GM12891 (cell line): ENCODE data around the gene B9D2.

Experiments
- DNase-seq: peaks from one replicate; pipeline ENCODE4 v3.0.0; 2011; ENCODE audit warnings: low spot score; ENCODE audit not compliant: insufficient read length
- FAIRE-seq: peaks from 2 replicates; lab custom pipeline; 2011; peaks lifted over from hg19 to GRCh38; lab: Jason Lieb, UNC
- PAX5 ChIP-seq: IDR thresholded peaks from 2 replicates; pipeline ENCODE4 v1.6.1; 2011; ENCODE audit warnings: low read length, moderate library complexity, mild to moderate bottlenecking; ENCODE audit not compliant: insufficient read depth, severe bottlenecking
- POLR2A ChIP-seq: IDR thresholded peaks from 2 replicates; pipeline ENCODE4 v1.6.1; 2011; ENCODE audit warnings: low read depth, low read length, control low read depth
- POLR2AphosphoS5 ChIP-seq: IDR thresholded peaks from 2 replicates; pipeline ENCODE4 v1.6.1; 2011; ENCODE audit warnings: low read depth, low read length, control low read depth
- POU2F2 ChIP-seq: IDR thresholded peaks from 2 replicates; pipeline ENCODE4 v1.6.1; 2011; ENCODE audit warnings: low read depth, mild to moderate bottlenecking, control low read depth, low read length, moderate library complexity
- SPI1 ChIP-seq: IDR thresholded peaks from 2 replicates; pipeline ENCODE4 v1.6.1; 2011; ENCODE audit warnings: low read depth, low read length, control low read depth
- TAF1 ChIP-seq: IDR thresholded peaks from 2 replicates; pipeline ENCODE4 v1.6.1; 2011; ENCODE audit warnings: low read depth, low read length, control low read depth

The B9D2 gene

DNA sequence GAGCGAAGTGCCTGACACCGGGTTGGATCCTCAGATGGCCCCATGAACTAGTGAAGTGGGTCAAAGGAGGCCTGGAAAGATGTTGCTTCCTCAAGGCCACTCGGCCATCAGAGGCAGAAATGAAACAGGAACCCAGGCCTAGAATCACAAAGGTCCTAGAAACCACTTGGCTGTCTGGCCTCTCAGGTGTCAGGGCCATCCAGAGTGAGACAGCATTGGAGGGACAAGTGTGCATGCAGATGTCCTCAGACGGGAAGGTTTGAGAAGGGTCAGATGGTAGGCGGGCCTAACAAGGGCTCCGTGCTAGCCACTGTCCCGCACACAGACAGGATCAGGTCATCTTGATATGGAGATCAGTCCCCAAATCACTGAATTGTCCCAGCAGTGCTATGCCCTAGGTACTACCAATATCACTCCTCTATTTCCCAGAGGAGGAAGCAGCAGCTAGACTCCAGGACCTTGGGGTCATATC lies 39.7 kb downstream of the B9D2 start:
- DNase-seq (no peak), FAIRE-seq (no peak)
- TF ChIP-seq POLR2A = no peak; the same call in 1 of the 2 replicates
- TF ChIP-seq TAF1 = no peak
- TF ChIP-seq SPI1 = 0 out of 2 replicates have a peak, but pooled peaks have one; percentile 10
- no peak for TF ChIP-seq PAX5
- TF ChIP-seq POU2F2 = no peak
- peak; percentile 31; the same call in 1 of the 2 replicates for TF ChIP-seq POLR2AphosphoS5

DNA sequence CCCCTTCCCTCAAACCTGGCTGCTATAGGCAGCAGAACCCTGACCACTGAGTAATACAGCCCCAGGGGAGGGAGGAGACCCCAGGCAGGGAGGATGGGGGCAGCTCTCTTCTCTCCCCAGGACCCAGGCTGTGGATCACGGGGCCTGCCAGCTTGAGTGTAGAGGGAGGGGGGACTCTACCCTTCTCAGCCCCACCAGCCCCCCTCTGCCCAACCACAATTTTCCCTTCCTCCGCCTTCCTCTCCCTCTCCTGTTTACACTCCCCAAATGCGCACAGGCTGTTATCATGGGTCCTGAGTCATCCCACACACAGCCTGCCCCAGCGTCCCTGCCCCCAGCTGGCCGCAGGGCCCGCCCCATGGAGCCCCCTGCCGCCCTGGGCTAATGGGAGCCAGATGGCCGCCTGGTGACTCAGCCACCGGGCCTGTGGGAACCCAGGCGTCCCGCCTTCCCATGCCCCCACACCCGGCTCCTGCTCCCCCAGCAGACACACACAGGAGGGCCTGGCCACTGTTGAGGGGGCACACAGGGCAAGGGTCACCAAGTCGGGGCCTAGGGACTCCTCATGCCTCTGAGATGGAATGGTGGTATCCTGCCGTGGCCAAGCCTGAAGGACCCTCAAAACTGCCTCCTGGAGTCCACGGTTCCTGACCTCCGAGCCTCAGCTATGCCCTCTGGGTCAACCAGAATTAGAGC lies 40.4 kb downstream of the B9D2 start:
- FAIRE-seq = no peak
- TF ChIP-seq POLR2AphosphoS5 = no peak
- TF ChIP-seq PAX5 = no peak
- TF ChIP-seq TAF1 = no peak
- TF ChIP-seq SPI1 = no peak
- TF ChIP-seq POU2F2 = no peak
- no peak for TF ChIP-seq POLR2A
- DNase-seq = no peak

DNA sequence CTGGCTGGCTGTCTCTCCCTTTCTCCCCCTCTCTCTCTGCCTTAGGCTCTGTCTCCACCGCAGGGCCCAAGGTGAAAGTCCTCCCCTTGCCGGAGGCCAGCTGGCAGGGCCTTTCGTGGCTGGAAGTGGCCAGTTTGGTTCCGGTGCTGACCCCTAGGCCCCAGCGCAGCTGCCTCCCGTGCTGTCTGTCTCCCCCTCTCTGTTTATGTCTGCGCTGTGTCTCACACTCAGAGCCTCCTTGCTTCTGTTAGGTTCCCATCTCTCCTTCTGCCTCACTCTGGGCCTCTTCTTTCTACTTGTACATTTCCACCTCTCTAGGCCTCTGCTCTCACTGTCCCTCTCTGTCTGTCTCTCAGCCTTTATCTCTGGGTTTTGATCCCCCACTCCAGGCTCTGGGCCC lies 40.9 kb downstream of the B9D2 start:
- TF ChIP-seq SPI1 (no peak), TAF1 (no peak), POLR2AphosphoS5 (no peak), PAX5 (no peak), POU2F2 (no peak), POLR2A (no peak)
- FAIRE-seq (no peak), DNase-seq (no peak)

DNA sequence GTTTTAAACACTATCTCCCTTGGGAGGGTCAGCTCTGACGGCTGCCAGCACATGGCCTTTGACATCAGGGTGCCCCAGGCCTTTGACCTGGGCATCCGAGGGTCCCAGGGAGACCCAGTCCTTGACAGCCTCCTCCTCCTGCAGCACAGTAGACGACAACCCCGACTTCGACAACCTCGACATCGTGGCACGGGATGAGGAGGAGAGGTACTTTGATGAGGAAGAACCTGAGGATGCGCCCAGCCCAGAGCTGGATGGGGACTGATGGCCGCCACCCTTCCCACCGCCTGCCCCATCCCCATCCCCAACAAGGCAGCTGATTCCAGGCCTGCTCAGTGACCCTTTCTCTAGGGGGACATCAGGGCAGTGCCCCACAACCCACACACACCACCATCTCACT lies 41.5 kb downstream of the B9D2 start:
- DNase-seq = no peak
- no peak for FAIRE-seq
- TF ChIP-seq TAF1 (no peak), POU2F2 (no peak), PAX5 (no peak), POLR2AphosphoS5 (no peak), POLR2A (no peak), SPI1 (no peak)

DNA sequence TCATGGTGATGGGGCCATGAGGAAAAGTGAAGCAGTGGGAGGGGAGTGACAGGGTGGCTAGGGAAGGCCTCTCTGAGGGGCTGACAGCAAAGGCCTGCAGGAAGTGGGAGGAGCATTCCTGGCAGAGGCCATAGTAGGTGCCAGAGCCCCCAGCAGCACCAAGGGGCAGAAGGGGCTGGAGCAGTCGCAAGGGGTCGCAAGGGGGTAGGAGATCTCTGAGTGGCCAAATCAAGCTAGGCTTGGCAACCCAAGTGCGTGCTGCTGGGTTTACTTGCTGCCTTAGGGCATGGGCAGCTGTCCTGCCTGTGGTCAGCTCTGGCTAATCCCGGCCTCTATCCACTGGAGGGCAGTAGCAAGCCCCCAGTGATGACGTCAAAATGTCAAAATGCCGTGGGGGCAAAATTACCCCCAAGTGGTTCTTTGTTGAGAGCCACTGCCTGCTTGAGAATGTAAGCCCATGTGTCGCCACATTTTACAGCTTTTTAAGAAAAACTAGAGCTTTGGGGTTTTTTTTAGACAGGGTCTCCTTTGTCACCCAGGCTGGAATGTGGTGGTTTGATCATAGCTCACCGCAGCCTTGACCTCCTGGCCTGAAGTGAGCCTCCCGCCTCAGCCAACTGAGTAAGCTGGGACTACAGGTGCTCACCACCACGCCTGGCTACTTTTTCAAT lies 42.2 kb downstream of the B9D2 start:
- DNase-seq (no peak), FAIRE-seq (no peak)
- 0 out of 2 replicates have a peak, but pooled peaks have one; percentile 2 for TF ChIP-seq POLR2A
- peak; percentile 43; the same call in 1 of the 2 replicates for TF ChIP-seq POU2F2
- no peak for TF ChIP-seq SPI1

DNA sequence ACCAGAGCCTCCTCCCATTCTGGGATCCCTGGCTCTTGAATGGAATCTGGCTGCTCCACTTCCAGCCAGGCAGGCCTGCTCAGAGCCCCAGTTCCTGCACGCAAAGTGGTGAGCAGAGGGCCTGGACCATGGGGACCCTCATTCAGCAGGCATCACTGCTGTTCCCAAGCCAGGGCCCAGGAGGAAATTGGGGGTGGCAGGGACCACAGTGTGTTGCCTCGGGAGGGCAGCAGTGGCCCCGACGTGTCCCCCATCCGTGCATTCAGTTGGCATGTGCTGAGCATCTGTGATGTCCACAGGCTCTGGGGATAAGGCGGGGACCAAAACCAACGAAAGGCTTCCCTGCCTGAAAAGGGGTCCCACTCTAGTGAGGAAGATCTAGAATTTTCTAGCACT lies 42.7 kb downstream of the B9D2 start:
- no peak for TF ChIP-seq POLR2AphosphoS5
- no peak for TF ChIP-seq POU2F2
- TF ChIP-seq TAF1 = no peak
- TF ChIP-seq SPI1 = no peak
- TF ChIP-seq PAX5 = no peak
- no peak; the same call in 1 of the 2 replicates for TF ChIP-seq POLR2A
- DNase-seq (no peak), FAIRE-seq (no peak)

DNA sequence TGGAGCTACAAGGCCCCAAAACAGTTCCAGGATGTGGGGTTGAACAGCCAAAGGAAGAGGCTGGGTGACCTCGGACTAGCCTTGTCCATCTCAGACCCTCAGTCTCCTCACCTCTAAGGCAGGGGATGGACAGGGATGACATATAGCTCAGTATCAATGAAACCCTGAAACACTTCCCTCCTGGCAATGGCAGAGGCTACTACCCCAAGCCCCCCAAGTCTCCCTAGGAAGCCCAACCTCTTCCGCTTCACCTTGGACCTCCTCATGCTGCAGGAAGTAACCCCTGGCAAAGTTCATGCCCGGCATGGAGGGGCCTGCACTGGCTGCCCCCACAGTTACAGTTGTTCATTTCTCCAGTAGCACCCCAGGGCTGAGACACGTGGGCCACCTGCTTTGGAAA lies 43.4 kb downstream of the B9D2 start:
- FAIRE-seq = no peak
- TF ChIP-seq POLR2A (no peak; the same call in 1 of the 2 replicates), POLR2AphosphoS5 (0 out of 2 replicates have a peak, but pooled peaks have one; percentile 14)
- DNase-seq = no peak

DNA sequence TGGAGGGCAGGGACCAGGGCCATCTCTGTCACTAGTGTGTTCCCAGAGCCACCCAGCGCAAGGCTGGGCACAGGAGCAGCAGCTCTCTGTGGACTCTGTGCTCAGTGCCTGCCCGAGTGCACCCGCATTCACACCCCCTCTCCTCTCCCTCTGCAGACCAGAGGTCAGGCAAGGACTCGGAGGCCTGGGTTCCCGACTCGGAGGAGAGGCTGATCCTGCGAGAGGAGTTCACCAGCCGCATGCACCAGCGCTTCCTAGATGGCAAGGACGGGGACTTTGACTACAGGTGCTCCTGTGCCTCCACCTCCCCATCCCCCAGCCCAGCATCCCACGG lies 43.8 kb downstream of the B9D2 start:
- TF ChIP-seq POLR2AphosphoS5 (no peak), POU2F2 (no peak), POLR2A (no peak)
- DNase-seq (no peak), FAIRE-seq (no peak)

DNA sequence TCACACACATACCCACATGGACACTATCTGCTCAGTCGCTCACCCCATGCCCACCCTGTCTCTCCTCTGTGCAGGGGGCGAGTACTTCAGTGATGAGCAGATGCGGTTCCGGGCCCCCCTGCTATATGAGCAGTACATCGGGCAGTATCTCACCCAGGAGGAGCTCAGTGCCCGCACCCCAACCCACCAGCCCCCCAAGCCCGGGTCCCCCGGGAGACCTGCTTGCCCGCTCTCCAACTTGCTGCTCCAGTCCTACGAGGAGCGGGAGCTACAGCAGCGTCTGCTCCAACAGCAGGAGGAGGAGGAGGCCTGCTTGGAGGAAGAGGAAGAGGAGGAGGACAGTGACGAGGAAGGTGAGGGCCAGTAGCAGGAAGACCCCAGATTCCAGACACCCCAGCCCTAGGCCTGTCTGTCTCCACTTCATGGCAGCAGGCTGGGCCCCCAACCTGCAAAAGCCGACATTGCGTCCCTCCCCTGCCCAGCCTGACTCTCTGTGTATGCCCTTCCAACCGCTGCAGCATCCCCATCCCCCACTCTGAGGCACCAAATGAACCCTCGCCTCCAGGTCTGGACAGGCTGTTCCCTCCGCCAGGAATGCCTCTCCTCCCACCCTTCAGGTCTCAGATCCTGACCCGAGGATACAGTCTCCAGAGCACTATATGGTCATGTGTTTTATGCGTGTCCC lies 44.3 kb downstream of the B9D2 start:
- no peak for DNase-seq
- TF ChIP-seq POU2F2 (0 out of 2 replicates have a peak, but pooled peaks have one; percentile 13), POLR2AphosphoS5 (no peak)
- FAIRE-seq = no peak
